ENCODE results near the gene TAPT1. TPM values are rescaled to one million over a fixed set of nuclear protein-coding genes. Genes with fewer than 3 reads are reported as not detected.
"Not testable (repeated sequence)": the region's sequence is repeated elsewhere in the genome, so short reads cannot be mapped to it uniquely, and the experiment has no call there.

The TAPT1 gene
- total RNA-seq, 2 donors from 2014 or later, result 32.3 to 35.2 TPM

DNA sequence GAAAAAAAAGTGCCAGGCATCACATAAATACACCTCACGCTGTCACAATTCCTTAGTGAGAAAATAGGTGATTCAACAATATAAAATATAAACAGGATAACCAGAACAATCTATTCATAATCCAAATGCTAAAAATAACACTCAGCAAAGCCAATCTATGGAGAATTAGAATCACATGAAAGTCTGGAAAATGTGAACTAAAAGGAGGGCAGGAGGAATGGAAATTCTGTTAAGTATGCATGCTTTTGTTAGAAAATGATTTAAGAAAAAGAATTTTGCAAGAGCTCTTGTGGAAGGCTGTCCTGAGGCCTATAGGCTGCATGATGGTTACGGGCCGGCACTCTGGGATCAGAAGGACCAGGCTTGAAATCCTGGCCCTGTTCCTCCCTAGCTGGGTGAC is 71.8 kb downstream of the TAPT1 start:
- no peak overlapping the region for H3K27ac ChIP-seq
- DNase-seq, result no peak
- intact Hi-C loops (cut with DNase I), result no loop called here
- no peaks in the 10 kb centered on the region for H3K4me1 ChIP-seq
- TF ChIP-seq, protein P1, sequence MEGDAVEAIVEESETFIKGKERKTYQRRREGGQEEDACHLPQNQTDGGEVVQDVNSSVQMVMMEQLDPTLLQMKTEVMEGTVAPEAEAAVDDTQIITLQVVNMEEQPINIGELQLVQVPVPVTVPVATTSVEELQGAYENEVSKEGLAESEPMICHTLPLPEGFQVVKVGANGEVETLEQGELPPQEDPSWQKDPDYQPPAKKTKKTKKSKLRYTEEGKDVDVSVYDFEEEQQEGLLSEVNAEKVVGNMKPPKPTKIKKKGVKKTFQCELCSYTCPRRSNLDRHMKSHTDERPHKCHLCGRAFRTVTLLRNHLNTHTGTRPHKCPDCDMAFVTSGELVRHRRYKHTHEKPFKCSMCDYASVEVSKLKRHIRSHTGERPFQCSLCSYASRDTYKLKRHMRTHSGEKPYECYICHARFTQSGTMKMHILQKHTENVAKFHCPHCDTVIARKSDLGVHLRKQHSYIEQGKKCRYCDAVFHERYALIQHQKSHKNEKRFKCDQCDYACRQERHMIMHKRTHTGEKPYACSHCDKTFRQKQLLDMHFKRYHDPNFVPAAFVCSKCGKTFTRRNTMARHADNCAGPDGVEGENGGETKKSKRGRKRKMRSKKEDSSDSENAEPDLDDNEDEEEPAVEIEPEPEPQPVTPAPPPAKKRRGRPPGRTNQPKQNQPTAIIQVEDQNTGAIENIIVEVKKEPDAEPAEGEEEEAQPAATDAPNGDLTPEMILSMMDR (IDR thresholded peaks at IDR 0.05), result no peak
- H3K9me3 ChIP-seq, result no peaks in the 10 kb centered on the region
- H3K27me3 ChIP-seq, result no peaks in the 10 kb centered on the region
- H3K9ac ChIP-seq (ENCODE audit: low read depth in 2 of 2, low read length in 2 of 2), result no peak overlapping the region
- H3K4me3 ChIP-seq, result no peak overlapping the region
- H3K36me3 ChIP-seq, result no peaks in the 10 kb centered on the region

- TF ChIP-seq, protein P1 (IDR thresholded peaks at IDR 0.05), result no peak
- Histone ChIP-seq H3K4me3 (no peak overlapping the region), H3K36me3 (no peaks in the 10 kb centered on the region), H3K4me1 (no peaks in the 10 kb centered on the region), H3K9me3 (no peaks in the 10 kb centered on the region), H3K27me3 (no peaks in the 10 kb centered on the region), H3K9ac (ENCODE audit: low read depth in 2 of 2, low read length in 2 of 2) (no peak overlapping the region), H3K27ac (no peak overlapping the region)
- intact Hi-C loops (cut with DNase I), result no loop called here
- DNase-seq, result no peak
Measured at GRCh38 chr4:16150716-16151115, 75.6 kb downstream of the TAPT1 start.

DNA sequence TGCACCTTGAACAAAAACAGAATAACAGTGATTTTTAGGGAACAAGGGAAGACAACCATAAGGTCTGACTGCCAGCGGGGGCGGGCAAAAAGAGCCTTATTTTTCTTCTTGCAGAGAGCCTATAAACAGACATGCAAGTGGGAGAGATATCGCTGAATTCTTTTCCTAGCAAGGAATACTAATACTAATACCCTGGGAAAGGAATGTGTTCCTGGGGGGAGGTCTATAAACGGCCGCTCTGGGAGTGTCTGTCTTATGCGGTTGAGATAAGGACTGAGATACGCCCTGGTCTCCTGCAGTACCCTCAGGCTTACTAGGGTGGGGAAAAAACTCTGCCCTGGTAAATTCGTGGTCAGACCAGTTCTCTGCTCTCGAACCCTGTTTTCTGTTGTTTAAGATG is 81.4 kb downstream of the TAPT1 start:
- peaks cover 11% of the 10 kb centered on the region for H3K4me1 ChIP-seq
- H3K4me3 ChIP-seq; DNase-seq; intact Hi-C loops (cut with DNase I); H3K27me3 ChIP-seq; H3K9ac ChIP-seq (ENCODE audit: low read depth in 2 of 2, low read length in 2 of 2); H3K9me3 ChIP-seq; H3K27ac ChIP-seq; H3K36me3 ChIP-seq: not testable (repeated sequence)

DNA sequence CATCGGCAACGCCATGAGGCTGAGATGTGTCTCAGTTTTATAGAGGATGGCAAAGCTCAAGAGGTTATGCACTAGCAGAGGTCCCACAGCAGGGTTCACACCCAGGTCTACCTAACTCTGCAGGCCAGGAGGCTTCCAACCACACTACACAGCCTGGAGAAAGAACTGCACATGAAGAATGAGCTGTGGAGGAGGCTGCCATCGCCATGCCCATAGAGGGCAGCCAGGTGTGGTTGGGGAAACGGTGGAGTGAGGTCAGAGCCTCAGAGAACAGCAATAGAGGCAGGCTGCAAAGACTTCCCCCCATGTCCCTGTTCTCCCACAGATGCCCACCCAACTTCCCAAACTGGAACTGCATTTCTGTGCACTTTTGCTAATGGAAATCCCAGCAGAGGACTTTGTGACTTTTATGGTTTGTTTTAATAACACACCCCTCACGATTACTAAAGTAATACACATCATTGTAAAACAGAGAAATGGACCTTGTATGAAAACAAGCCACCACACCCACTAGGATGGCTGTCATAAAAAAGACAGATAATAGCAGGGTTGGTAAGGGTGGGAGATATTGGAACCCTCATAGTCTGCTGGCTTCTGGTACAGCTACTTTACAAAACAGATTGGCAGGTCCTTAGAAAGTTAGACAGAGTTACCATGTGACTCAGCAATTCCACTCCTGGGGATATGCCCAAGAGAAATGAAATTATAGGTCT is 83.5 kb downstream of the TAPT1 start:
- Histone ChIP-seq H3K36me3 (no peaks in the 10 kb centered on the region), H3K4me1 (peaks cover 11% of the 10 kb centered on the region), H3K9me3 (no peaks in the 10 kb centered on the region), H3K4me3 (no peak overlapping the region), H3K27me3 (no peaks in the 10 kb centered on the region), H3K9ac (ENCODE audit: low read depth in 2 of 2, low read length in 2 of 2) (peak overlapping the region in 1 of 2 donors; percentile 54), H3K27ac (peak overlapping the region; percentile 68)
- intact Hi-C loops (cut with DNase I), result no loop called here
- DNase-seq, result peak; percentile 68
- TF ChIP-seq, protein P1 (IDR thresholded peaks at IDR 0.05), result no peak

- H3K4me1 ChIP-seq, result peaks cover 11% of the 10 kb centered on the region
- H3K4me3 ChIP-seq, result no peak overlapping the region
- H3K27ac ChIP-seq, result peak overlapping the region; percentile 68
- H3K9me3 ChIP-seq, result no peaks in the 10 kb centered on the region
- H3K9ac ChIP-seq (ENCODE audit: low read depth in 2 of 2, low read length in 2 of 2), result peak overlapping the region in 1 of 2 donors; percentile 2
- peak; percentile 89 for DNase-seq
- H3K27me3 ChIP-seq, result no peaks in the 10 kb centered on the region
- no peaks in the 10 kb centered on the region for H3K36me3 ChIP-seq
- intact Hi-C loops (cut with DNase I), result no loop called here
- TF ChIP-seq, protein P1 (IDR thresholded peaks at IDR 0.05), result no peak
Measured at GRCh38 chr4:16140879-16141249, 85.4 kb downstream of the TAPT1 start.

DNA sequence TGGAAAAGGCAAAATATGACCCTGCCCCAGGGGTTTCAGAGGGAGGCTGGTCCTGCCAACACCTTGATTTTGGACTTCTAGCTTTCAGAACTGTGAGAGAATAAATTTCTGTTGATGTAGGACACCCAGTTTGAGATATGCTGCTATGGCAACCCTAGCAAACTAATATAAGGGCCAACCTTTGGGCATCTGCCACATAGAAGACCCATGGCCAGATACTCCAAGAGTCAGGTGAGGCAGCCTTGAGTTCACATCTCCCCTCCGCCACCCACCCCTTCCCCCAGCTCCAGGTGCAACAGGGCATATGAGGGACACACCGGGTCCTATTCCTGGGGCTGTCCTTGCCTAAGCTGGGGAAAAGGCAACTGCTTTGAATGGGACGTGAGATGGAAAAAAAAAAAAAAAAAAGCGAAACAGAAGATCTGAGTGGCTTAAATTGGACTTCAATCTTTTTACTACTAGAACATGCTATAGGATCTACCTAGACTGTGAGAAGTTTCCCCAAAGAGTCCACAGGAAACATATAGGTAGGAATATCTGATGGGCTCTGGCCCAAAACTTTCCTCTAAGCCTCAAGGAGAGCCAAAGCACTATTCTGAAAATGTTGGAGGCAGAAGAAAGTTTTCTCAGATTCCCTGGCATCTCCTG is 85.9 kb downstream of the TAPT1 start:
- no peak for DNase-seq
- Histone ChIP-seq H3K36me3 (no peaks in the 10 kb centered on the region), H3K9me3 (no peaks in the 10 kb centered on the region), H3K4me1 (peaks cover 11% of the 10 kb centered on the region), H3K9ac (ENCODE audit: low read depth in 2 of 2, low read length in 2 of 2) (peak overlapping the region in 1 of 2 donors; percentile 44), H3K4me3 (no peak overlapping the region), H3K27ac (peak overlapping the region; percentile 68), H3K27me3 (no peaks in the 10 kb centered on the region)
- intact Hi-C loops (cut with DNase I), result no loop called here
- TF ChIP-seq, protein P1 (IDR thresholded peaks at IDR 0.05), result no peak
